DND-41 (cell line): Measurements from ENCODE around the gene COL23A1.
A peak's percentile ranks its signal among the peaks of the same experiment; 100 is the strongest.

Experiments used
- ATAC-seq: fragments of 200-7000 bp; cut with Tn5 transposase; 3 replicates; pipeline ENCODE4 v1.9.1; 2021; ENCODE audit warnings: low read depth; ENCODE audit not compliant: insufficient read depth
- DNase-seq: peaks from one replicate; pipeline ENCODE4 v3.0.0-alpha.2; 2020
- H2AFZ ChIP-seq: 2 replicates; pipeline ENCODE4 v1.6.0; 2012; ENCODE audit warnings: low read depth, low read length
- H3K27ac ChIP-seq: 2 replicates; pipeline ENCODE4 v1.5.1; 2012; ENCODE audit warnings: low read length, inconsistent platforms
- H3K27me3 ChIP-seq: fragments of 200-600 bp; sonication (generic); 2 replicates; pipeline ENCODE4 v1.6.0; 2012; ENCODE audit warnings: low read length, mild to moderate bottlenecking, inconsistent platforms; ENCODE audit not compliant: insufficient read depth, poor library complexity
- H3K36me3 ChIP-seq: 2 replicates; pipeline ENCODE4 v1.5.1; 2012; ENCODE audit warnings: low read length, inconsistent platforms; ENCODE audit not compliant: insufficient read depth
- H3K4me1 ChIP-seq: 2 replicates; pipeline ENCODE4 v1.5.1; 2012; ENCODE audit warnings: mild to moderate bottlenecking, low read length; ENCODE audit not compliant: insufficient read depth
- H3K4me2 ChIP-seq: 2 replicates; pipeline ENCODE4 v1.6.0; 2012; ENCODE audit warnings: mild to moderate bottlenecking, moderate library complexity, low read length, inconsistent platforms; ENCODE audit not compliant: insufficient read depth
- H3K4me3 ChIP-seq, 2 experiments: fragments of 200-600 bp in 1 of 2; shearing (Covaris generic) in 1 of 2; 2 replicates each; pipeline ENCODE4 v1.5.1; 2012 to 2016; ENCODE audit warnings: inconsistent platforms in 2 of 2, low read length in 2 of 2, mild to moderate bottlenecking in 2 of 2, low read depth in 1 of 2, moderate library complexity in 1 of 2
- H3K79me2 ChIP-seq: 2 replicates; pipeline ENCODE4 v1.6.0; 2012; ENCODE audit warnings: low read length, inconsistent platforms; ENCODE audit not compliant: insufficient read depth
- H3K9ac ChIP-seq: 2 replicates; pipeline ENCODE4 v1.6.0; 2012; ENCODE audit warnings: low read depth, mild to moderate bottlenecking, inconsistent platforms, low read length, moderate library complexity
- H3K9me3 ChIP-seq: 2 replicates; pipeline ENCODE4 v1.5.1; 2012; ENCODE audit warnings: low read length, moderate library complexity, mild to moderate bottlenecking, inconsistent platforms; ENCODE audit not compliant: insufficient read depth, severe bottlenecking
- H4K20me1 ChIP-seq: 2 replicates; pipeline ENCODE4 v1.6.0; 2012; ENCODE audit warnings: low read length; ENCODE audit not compliant: insufficient read depth
- EZH2 ChIP-seq: IDR thresholded peaks from 3 replicates; pipeline ENCODE4 v1.6.1; 2012; ENCODE audit warnings: borderline replicate concordance, low read depth, mild to moderate bottlenecking, moderate library complexity, low read length, inconsistent platforms; ENCODE audit not compliant: severe bottlenecking
- TF ChIP-seq, protein P1 (sequence below): IDR thresholded peaks from 2 replicates; pipeline ENCODE4 v1.5.1; 2012; ENCODE audit warnings: borderline replicate concordance, low read length, moderate library complexity, mild to moderate bottlenecking; ENCODE audit not compliant: poor library complexity, severe bottlenecking; ENCODE audit errors: extremely low read depth

Gene COL23A1

GRCh38 chr5:178196986-178197385, 393.2 kb downstream of the COL23A1 start:
- DNase-seq = no peak
- no peak overlapping the region for H3K9ac ChIP-seq
- peaks cover 19% of the 10 kb centered on the region for H3K4me1 ChIP-seq
- ATAC-seq = no peak
- no peak overlapping the region for H3K4me2 ChIP-seq
- H3K36me3 ChIP-seq = no peaks in the 10 kb centered on the region
- no peak overlapping the region for H3K4me3 ChIP-seq
- peaks cover 8% of the 10 kb centered on the region for H3K27me3 ChIP-seq
- TF ChIP-seq EZH2 = no peak
- TF ChIP-seq, protein P1, sequence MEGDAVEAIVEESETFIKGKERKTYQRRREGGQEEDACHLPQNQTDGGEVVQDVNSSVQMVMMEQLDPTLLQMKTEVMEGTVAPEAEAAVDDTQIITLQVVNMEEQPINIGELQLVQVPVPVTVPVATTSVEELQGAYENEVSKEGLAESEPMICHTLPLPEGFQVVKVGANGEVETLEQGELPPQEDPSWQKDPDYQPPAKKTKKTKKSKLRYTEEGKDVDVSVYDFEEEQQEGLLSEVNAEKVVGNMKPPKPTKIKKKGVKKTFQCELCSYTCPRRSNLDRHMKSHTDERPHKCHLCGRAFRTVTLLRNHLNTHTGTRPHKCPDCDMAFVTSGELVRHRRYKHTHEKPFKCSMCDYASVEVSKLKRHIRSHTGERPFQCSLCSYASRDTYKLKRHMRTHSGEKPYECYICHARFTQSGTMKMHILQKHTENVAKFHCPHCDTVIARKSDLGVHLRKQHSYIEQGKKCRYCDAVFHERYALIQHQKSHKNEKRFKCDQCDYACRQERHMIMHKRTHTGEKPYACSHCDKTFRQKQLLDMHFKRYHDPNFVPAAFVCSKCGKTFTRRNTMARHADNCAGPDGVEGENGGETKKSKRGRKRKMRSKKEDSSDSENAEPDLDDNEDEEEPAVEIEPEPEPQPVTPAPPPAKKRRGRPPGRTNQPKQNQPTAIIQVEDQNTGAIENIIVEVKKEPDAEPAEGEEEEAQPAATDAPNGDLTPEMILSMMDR = no peak
- no peaks in the 10 kb centered on the region; the same call in 1 of the 2 replicates for H4K20me1 ChIP-seq
- no peak overlapping the region for H2AFZ ChIP-seq
- no peaks in the 10 kb centered on the region for H3K79me2 ChIP-seq
- no peak overlapping the region for H3K27ac ChIP-seq
- H3K9me3 ChIP-seq = no peaks in the 10 kb centered on the region

DNA sequence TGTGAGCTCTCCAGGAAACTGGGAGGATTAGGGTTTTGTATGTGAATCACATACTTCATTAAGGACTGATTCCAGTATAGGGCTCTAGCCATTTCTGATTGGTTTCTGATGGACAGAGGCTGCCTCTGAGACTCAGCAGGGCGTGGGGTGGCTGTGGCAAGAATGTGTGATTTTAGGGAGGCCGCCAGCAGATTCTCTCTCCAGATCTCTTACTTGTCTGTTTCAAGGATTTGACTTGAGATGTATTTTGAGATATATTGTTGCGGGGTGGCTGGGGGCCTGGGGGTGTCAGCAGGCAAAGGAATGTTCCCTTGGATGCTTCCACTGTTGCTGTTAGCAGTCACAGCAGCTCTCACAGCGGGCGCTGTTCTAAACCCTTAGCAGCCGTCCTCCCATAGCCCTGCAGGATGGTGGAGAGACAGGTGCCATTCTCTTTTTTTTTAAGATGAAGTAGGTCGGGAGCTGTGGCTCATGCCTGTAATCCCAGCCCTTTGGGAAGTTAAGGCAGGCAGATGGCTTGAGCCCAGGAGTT, 393.8 kb downstream of the COL23A1 start:
- peaks cover 19% of the 10 kb centered on the region for H3K4me1 ChIP-seq
- TF ChIP-seq EZH2 = no peak
- TF ChIP-seq, protein P1 = no peak
- no peak for ATAC-seq

GRCh38 chr5:178194026-178194425, 396.2 kb downstream of the COL23A1 start:
- Histone ChIP-seq H3K4me2 (peak overlapping the region; percentile 44), H3K4me1 (peaks cover 19% of the 10 kb centered on the region), H3K9me3 (no peaks in the 10 kb centered on the region), H3K36me3 (no peaks in the 10 kb centered on the region), H3K9ac (no peak overlapping the region), H2AFZ (peak overlapping the region; percentile 49), H3K4me3 (no peak overlapping the region), H3K27me3 (peaks cover 8% of the 10 kb centered on the region), H3K79me2 (no peaks in the 10 kb centered on the region), H4K20me1 (no peaks in the 10 kb centered on the region; the same call in 1 of the 2 replicates), H3K27ac (no peak overlapping the region; the same call in 1 of the 2 replicates)
- ATAC-seq = peak; percentile 93
- TF ChIP-seq EZH2 = no peak
- TF ChIP-seq, protein P1 = no peak
- peak; percentile 69 for DNase-seq

More for the DNA sequence above, 393.8 kb downstream of the COL23A1 start:
- Histone ChIP-seq H3K4me3 (no peak overlapping the region), H4K20me1 (no peaks in the 10 kb centered on the region; the same call in 1 of the 2 replicates), H3K9me3 (no peaks in the 10 kb centered on the region), H3K36me3 (no peaks in the 10 kb centered on the region), H3K9ac (no peak overlapping the region), H3K27me3 (peaks cover 8% of the 10 kb centered on the region), H3K27ac (no peak overlapping the region), H3K4me2 (no peak overlapping the region), H2AFZ (no peak overlapping the region), H3K79me2 (no peaks in the 10 kb centered on the region)
- DNase-seq = no peak
